Measurements from ENCODE around the gene MAX.

MAX gene

GRCh38 chr14:65128096-65128495, 25.8 kb upstream of the MAX start:
- no peak overlapping the region for H3K4me3 ChIP-seq (ENCODE audit: low read length)
- H3K4me1 ChIP-seq (ENCODE audit: low read length): no peaks in the 10 kb centered on the region
- no peaks in the 10 kb centered on the region for H3F3A ChIP-seq (ENCODE audit: insufficient read depth, low read length)
- no peak for DNase-seq
- H4K20me1 ChIP-seq (ENCODE audit: insufficient read depth, low read length): no peaks in the 10 kb centered on the region
- no peaks in the 10 kb centered on the region for H3K79me2 ChIP-seq (ENCODE audit: low read length)
- no peak overlapping the region for H2AFZ ChIP-seq (ENCODE audit: low read length)
- no peaks in the 10 kb centered on the region for H3K9me2 ChIP-seq (replicated peaks; ENCODE audit: insufficient read depth, low read length)
- TF ChIP-seq CTCF (IDR thresholded peaks at IDR 0.05; ENCODE audit: low read length) (no peak), EZH2 (optimal IDR thresholded peaks at IDR 0.05; ENCODE audit: low read depth, low read length) (no peak), EZH2phosphoT487 (IDR thresholded peaks at IDR 0.05; ENCODE audit: low read length) (no peak)
- H3K27ac ChIP-seq (ENCODE audit: low read length): no peak overlapping the region
- no peaks in the 10 kb centered on the region for H3K27me3 ChIP-seq (replicated peaks; ENCODE audit: insufficient read depth, low read length)
- H3K9me3 ChIP-seq (replicated peaks; ENCODE audit: insufficient read depth, low read length): no peaks in the 10 kb centered on the region
- H3K9ac ChIP-seq (ENCODE audit: low read length): no peak overlapping the region
- no peak overlapping the region for H3K4me2 ChIP-seq (ENCODE audit: low read depth, low read length)
- H3K36me3 ChIP-seq (replicated peaks; ENCODE audit: insufficient read depth, low read length): no peaks in the 10 kb centered on the region

GRCh38 chr14:65117769-65118745, 15.7 kb upstream of the MAX start:
- no peaks in the 10 kb centered on the region for H3K9me2 ChIP-seq (replicated peaks; ENCODE audit: insufficient read depth, low read length)
- TF ChIP-seq CTCF (IDR thresholded peaks at IDR 0.05; ENCODE audit: low read length) (no peak), EZH2phosphoT487 (IDR thresholded peaks at IDR 0.05; ENCODE audit: low read length) (no peak), EZH2 (optimal IDR thresholded peaks at IDR 0.05; ENCODE audit: low read depth, low read length) (no peak)
- no peaks in the 10 kb centered on the region for H4K20me1 ChIP-seq (ENCODE audit: insufficient read depth, low read length)
- H3F3A ChIP-seq (ENCODE audit: insufficient read depth, low read length): no peaks in the 10 kb centered on the region
- no peaks in the 10 kb centered on the region for H3K79me2 ChIP-seq (ENCODE audit: low read length)
- no peak overlapping the region for H3K4me2 ChIP-seq (ENCODE audit: low read depth, low read length)
- H3K27me3 ChIP-seq (replicated peaks; ENCODE audit: insufficient read depth, low read length): no peaks in the 10 kb centered on the region
- H3K4me3 ChIP-seq (ENCODE audit: low read length): no peak overlapping the region
- H3K9ac ChIP-seq (ENCODE audit: low read length): no peak overlapping the region
- H3K4me1 ChIP-seq (ENCODE audit: low read length): no peaks in the 10 kb centered on the region
- H3K9me3 ChIP-seq (replicated peaks; ENCODE audit: insufficient read depth, low read length): no peaks in the 10 kb centered on the region
- no peak for DNase-seq
- no peaks in the 10 kb centered on the region for H3K36me3 ChIP-seq (replicated peaks; ENCODE audit: insufficient read depth, low read length)
- H3K27ac ChIP-seq (ENCODE audit: low read length): no peak overlapping the region
- no peak overlapping the region for H2AFZ ChIP-seq (ENCODE audit: low read length)

DNA sequence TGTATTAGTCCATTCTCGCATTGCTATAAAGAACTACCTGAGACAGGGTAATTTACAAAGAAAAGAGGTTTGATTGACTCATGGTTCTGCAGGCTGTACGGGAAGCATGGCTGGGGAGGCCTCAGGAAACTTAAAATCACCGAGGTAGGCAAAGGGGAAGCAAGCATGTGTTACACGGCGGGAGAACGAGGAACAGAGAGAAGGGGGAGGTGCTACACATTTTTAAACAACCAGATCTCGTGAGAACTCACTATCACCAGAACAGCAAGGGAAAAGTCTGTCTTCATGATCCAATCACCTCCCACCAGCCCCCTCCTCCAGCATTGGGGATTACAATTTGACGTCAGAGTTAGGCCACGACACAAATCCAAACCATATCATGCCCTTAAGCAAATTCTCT, 13.3 kb upstream of the MAX start:
- no peaks in the 10 kb centered on the region for H4K20me1 ChIP-seq (ENCODE audit: insufficient read depth, low read length)
- H3K27ac ChIP-seq (ENCODE audit: low read length): no peak overlapping the region
- no peak overlapping the region for H2AFZ ChIP-seq (ENCODE audit: low read length)
- H3K9ac ChIP-seq (ENCODE audit: low read length): no peak overlapping the region
- no peaks in the 10 kb centered on the region for H3K4me1 ChIP-seq (ENCODE audit: low read length)
- H3K79me2 ChIP-seq (ENCODE audit: low read length): no peaks in the 10 kb centered on the region
- H3K27me3 ChIP-seq (replicated peaks; ENCODE audit: insufficient read depth, low read length): no peaks in the 10 kb centered on the region
- DNase-seq: no peak
- no peak overlapping the region for H3K4me3 ChIP-seq (ENCODE audit: low read length)
- no peaks in the 10 kb centered on the region for H3K36me3 ChIP-seq (replicated peaks; ENCODE audit: insufficient read depth, low read length)
- no peaks in the 10 kb centered on the region for H3F3A ChIP-seq (ENCODE audit: insufficient read depth, low read length)
- no peak for TF ChIP-seq EZH2phosphoT487 (IDR thresholded peaks at IDR 0.05; ENCODE audit: low read length)
- TF ChIP-seq EZH2 (optimal IDR thresholded peaks at IDR 0.05; ENCODE audit: low read depth, low read length): no peak
- no peak for TF ChIP-seq CTCF (IDR thresholded peaks at IDR 0.05; ENCODE audit: low read length)
- no peaks in the 10 kb centered on the region for H3K9me3 ChIP-seq (replicated peaks; ENCODE audit: insufficient read depth, low read length)
- H3K4me2 ChIP-seq (ENCODE audit: low read depth, low read length): no peak overlapping the region
- no peaks in the 10 kb centered on the region for H3K9me2 ChIP-seq (replicated peaks; ENCODE audit: insufficient read depth, low read length)

Data from MM.1S (cell line).